HEK293 (cell line): ENCODE measurements around the gene EPHB3.
A peak's percentile ranks its signal among the peaks of the same experiment; 100 is the strongest.

Source experiments
- CTCF ChIA-PET: fragments of 350-600 bp; formaldehyde crosslinking; extraction: SDS; loops from one replicate; lab custom pipeline; 2021; ENCODE audit warnings: antibody characterized with exemption; lab: Yijun Ruan, JAX
- POLR2A ChIA-PET: fragments of 300-600 bp; formaldehyde crosslinking; extraction: SDS; loops from one replicate; lab custom pipeline; 2020; ENCODE audit warnings: antibody characterized with exemption, inconsistent platforms; lab: Yijun Ruan, JAX
- H3K27ac ChIP-seq: fragments of 200-500 bp; sonication (Bioruptor generic); 2 replicates; pipeline ENCODE4 v1.5.1; 2014; ENCODE audit warnings: low read depth, low read length, control low read depth, inconsistent platforms; ENCODE audit errors: extremely low read depth
- H3K36me3 ChIP-seq, 2 experiments: fragments of 200-500 bp in 1 of 2; sonication (Bioruptor generic) in 1 of 2; 1 replicate in 1 of 2; 2 replicates in 1 of 2; pipeline ENCODE4 v1.5.1; 2014 to 2017; ENCODE audit warnings: inconsistent platforms in 2 of 2, low read length in 2 of 2; ENCODE audit not compliant: control insufficient read depth in 2 of 2, insufficient read depth in 1 of 2
- H3K4me1 ChIP-seq: fragments of 200-500 bp; sonication (Bioruptor generic); 2 replicates; pipeline ENCODE4 v1.5.1; 2014; ENCODE audit warnings: mild to moderate bottlenecking, low read length, inconsistent platforms; ENCODE audit not compliant: control insufficient read depth, insufficient read depth
- H3K4me3 ChIP-seq: 2 replicates; pipeline ENCODE4 v1.5.1; 2011; ENCODE audit warnings: low read depth, mild to moderate bottlenecking, control low read depth, low read length, moderate library complexity
- H3K9me3 ChIP-seq: fragments of 200-500 bp; sonication (Bioruptor generic); 2 replicates; pipeline ENCODE4 v1.5.1; 2014; ENCODE audit warnings: low read depth, low read length, inconsistent platforms; ENCODE audit not compliant: control insufficient read depth, insufficient read depth
- GLIS1 ChIP-seq: fragments of 450-650 bp; formaldehyde crosslinking; IDR thresholded peaks from 2 replicates; pipeline ENCODE4 v1.5.1; 2016; ENCODE audit warnings: missing biosample characterization, missing genetic modification characterization
- HOXA7 ChIP-seq: sonication (generic); formaldehyde crosslinking; IDR thresholded peaks from 2 replicates; pipeline ENCODE4 v1.8.1; 2022; ENCODE audit warnings: missing genetic modification reagents, borderline replicate concordance
- KLF8 ChIP-seq: fragments of 450-650 bp; formaldehyde crosslinking; IDR thresholded peaks from 2 replicates; pipeline ENCODE4 v1.5.1; 2016; ENCODE audit warnings: missing biosample characterization, missing genetic modification characterization
- OVOL3 ChIP-seq: fragments of 450-650 bp; formaldehyde crosslinking; IDR thresholded peaks from 2 replicates; pipeline ENCODE4 v1.5.1; 2016; ENCODE audit warnings: missing biosample characterization, missing genetic modification characterization
- SCRT1 ChIP-seq: fragments of 450-650 bp; formaldehyde crosslinking; IDR thresholded peaks from 2 replicates; pipeline ENCODE4 v1.5.1; 2016; ENCODE audit warnings: missing biosample characterization, missing genetic modification characterization, borderline replicate concordance
- SETDB1 ChIP-seq: IDR thresholded peaks from one replicate; pipeline ENCODE4 v1.6.1; 2017; ENCODE audit warnings: mild to moderate bottlenecking, low read length, moderate library complexity, mixed read lengths; ENCODE audit not compliant: insufficient read length
- ZBTB17 ChIP-seq: fragments of 450-650 bp; formaldehyde crosslinking; IDR thresholded peaks from 2 replicates; pipeline ENCODE4 v1.5.1; 2016; ENCODE audit warnings: missing biosample characterization, missing genetic modification characterization
- ZBTB7A ChIP-seq: fragments of 450-650 bp; formaldehyde crosslinking; IDR thresholded peaks from 2 replicates; pipeline ENCODE4 v1.5.1; 2016; ENCODE audit warnings: low read depth, missing biosample characterization, missing genetic modification characterization
- ZIC2 ChIP-seq: fragments of 450-650 bp; formaldehyde crosslinking; IDR thresholded peaks from 2 replicates; pipeline ENCODE4 v1.5.1; 2016; ENCODE audit warnings: missing biosample characterization, missing genetic modification characterization
- ZNF155 ChIP-seq: fragments of 450-650 bp; formaldehyde crosslinking; IDR thresholded peaks from 2 replicates; pipeline ENCODE4 v1.5.1; 2016; ENCODE audit warnings: missing biosample characterization, missing genetic modification characterization
- ZNF2 ChIP-seq: fragments of 450-650 bp; formaldehyde crosslinking; IDR thresholded peaks from 2 replicates; pipeline ENCODE4 v1.5.1; 2016; ENCODE audit warnings: missing biosample characterization, missing genetic modification characterization
- ZNF350 ChIP-seq: fragments of 450-650 bp; formaldehyde crosslinking; IDR thresholded peaks from 2 replicates; pipeline ENCODE4 v1.5.0; 2017; ENCODE audit warnings: missing biosample characterization, mild to moderate bottlenecking, missing genetic modification characterization
- ZNF366 ChIP-seq: fragments of 450-650 bp; formaldehyde crosslinking; conservative IDR thresholded peaks from 2 replicates; pipeline ENCODE4 v1.5.1; 2016; ENCODE audit warnings: missing biosample characterization, missing genetic modification characterization
- ZNF48 ChIP-seq: fragments of 450-650 bp; formaldehyde crosslinking; IDR thresholded peaks from 2 replicates; pipeline ENCODE4 v1.5.1; 2016; ENCODE audit warnings: missing biosample characterization, missing genetic modification characterization
- ZNF585B ChIP-seq: fragments of 450-650 bp; formaldehyde crosslinking; IDR thresholded peaks from 2 replicates; pipeline ENCODE4 v1.5.1; 2016; ENCODE audit warnings: missing biosample characterization, missing genetic modification characterization
- ZNF660 ChIP-seq: fragments of 450-650 bp; IDR thresholded peaks from 2 replicates; pipeline ENCODE4 v1.5.1; 2018; ENCODE audit warnings: missing biosample characterization, mild to moderate bottlenecking, missing genetic modification characterization
- ZNF701 ChIP-seq: fragments of 450-650 bp; formaldehyde crosslinking; IDR thresholded peaks from 2 replicates; pipeline ENCODE4 v1.5.1; 2016; ENCODE audit warnings: missing biosample characterization, missing genetic modification characterization
- ZXDB ChIP-seq: fragments of 450-650 bp; formaldehyde crosslinking; IDR thresholded peaks from 2 replicates; pipeline ENCODE4 v1.5.1; 2016; ENCODE audit warnings: missing biosample characterization, missing genetic modification characterization
- TF ChIP-seq, protein P1 (sequence below): fragments of 450-650 bp; formaldehyde crosslinking; IDR thresholded peaks from 2 replicates; pipeline ENCODE4 v1.5.1; 2017; ENCODE audit warnings: missing biosample characterization, missing genetic modification characterization

EPHB3 gene

DNA sequence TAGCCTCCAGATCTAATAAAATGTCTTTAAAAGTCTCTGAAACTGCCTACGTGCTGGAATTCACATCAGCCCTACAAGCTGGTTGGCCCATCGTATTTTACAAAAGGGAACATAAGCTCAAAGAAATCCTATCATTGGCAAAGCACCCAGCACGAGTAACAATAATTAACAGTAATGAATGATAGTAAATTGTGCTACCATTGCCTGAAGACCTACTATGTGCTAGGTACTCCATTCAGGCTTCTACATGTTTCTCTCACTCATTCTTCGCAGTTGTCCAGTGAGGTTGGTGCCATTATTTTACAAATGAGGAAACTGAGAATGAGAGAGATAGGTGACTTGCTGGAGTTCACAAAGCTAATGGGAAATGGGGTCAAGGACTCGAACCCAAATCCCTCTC, 7.1 kb upstream of the EPHB3 start:
- ChIA-PET CTCF (interaction anchor here (1.2 kb wide), 1 partner anchor 299 kb away, joined by 4 read pairs; no protein-coding TSS in a partner anchor), POLR2A (no interaction called here)
- TF ChIP-seq ZBTB7A (tag by site-specific recombination) (no peak), ZNF701 (tag by site-specific recombination) (no peak), ZIC2 (tag by site-specific recombination) (no peak), OVOL3 (tag by site-specific recombination) (no peak), ZNF155 (tag by site-specific recombination) (no peak), SCRT1 (tag by site-specific recombination) (no peak)
- no peak overlapping the region for H3K27ac ChIP-seq
- H3K36me3 ChIP-seq, result no peaks in the 10 kb centered on the region
- no peaks in the 10 kb centered on the region for H3K4me1 ChIP-seq
- H3K9me3 ChIP-seq, result no peaks in the 10 kb centered on the region
- no peak overlapping the region for H3K4me3 ChIP-seq

GRCh38 chr3:184556582-184557347, 4.8 kb upstream of the EPHB3 start:
- ChIA-PET CTCF (interaction anchor here (0.7 to 1.7 kb wide), 4 partner anchors 15 to 247 kb away, joined by 3 to 6 read pairs (median 4); no protein-coding TSS in a partner anchor), POLR2A (no interaction called here)
- no peak for TF ChIP-seq KLF8 (tag by site-specific recombination)
- TF ChIP-seq GLIS1 (tag by site-specific recombination), result peak; percentile 18; the same call in 1 of the 2 replicates
- H3K36me3 ChIP-seq, result no peaks in the 10 kb centered on the region
- H3K4me3 ChIP-seq, result no peak overlapping the region
- no peaks in the 10 kb centered on the region for H3K4me1 ChIP-seq
- no peaks in the 10 kb centered on the region for H3K9me3 ChIP-seq
- no peak overlapping the region for H3K27ac ChIP-seq

GRCh38 chr3:184557348-184557950, 4.1 kb upstream of the EPHB3 start:
- no peaks in the 10 kb centered on the region for H3K9me3 ChIP-seq
- CTCF ChIA-PET, result interaction anchor here (0.6 to 1.7 kb wide), 6 partner anchors 12 to 251 kb away, joined by 3 to 6 read pairs (median 4); no protein-coding TSS in a partner anchor
- no peaks in the 10 kb centered on the region; the same call in 1 of the 2 replicates for H3K4me1 ChIP-seq
- POLR2A ChIA-PET, result no interaction called here
- no peak overlapping the region for H3K4me3 ChIP-seq
- TF ChIP-seq ZNF366 (tag by site-specific recombination), result no peak
- TF ChIP-seq ZNF350, result no peak
- no peak for TF ChIP-seq ZNF48 (tag by site-specific recombination)
- peak; percentile 63 for TF ChIP-seq ZBTB17 (tag by site-specific recombination)
- no peaks in the 10 kb centered on the region for H3K36me3 ChIP-seq
- H3K27ac ChIP-seq, result no peak overlapping the region

- POLR2A ChIA-PET, result no interaction called here
- no peaks in the 10 kb centered on the region for H3K36me3 ChIP-seq
- no peak overlapping the region for H3K27ac ChIP-seq
- H3K9me3 ChIP-seq, result no peaks in the 10 kb centered on the region
- no peak overlapping the region for H3K4me3 ChIP-seq
- CTCF ChIA-PET, result interaction anchor here (0.6 to 1.7 kb wide), 2 partner anchors 168 to 245 kb away, joined by 3 to 4 read pairs; no protein-coding TSS in a partner anchor
- TF ChIP-seq ZNF585B (tag by site-specific recombination) (no peak), ZNF2 (tag by site-specific recombination) (no peak), ZNF660 (tag by site-specific recombination) (no peak), ZXDB (tag by site-specific recombination) (no peak), SETDB1 (no peak), HOXA7 (no peak)
- TF ChIP-seq, protein P1, sequence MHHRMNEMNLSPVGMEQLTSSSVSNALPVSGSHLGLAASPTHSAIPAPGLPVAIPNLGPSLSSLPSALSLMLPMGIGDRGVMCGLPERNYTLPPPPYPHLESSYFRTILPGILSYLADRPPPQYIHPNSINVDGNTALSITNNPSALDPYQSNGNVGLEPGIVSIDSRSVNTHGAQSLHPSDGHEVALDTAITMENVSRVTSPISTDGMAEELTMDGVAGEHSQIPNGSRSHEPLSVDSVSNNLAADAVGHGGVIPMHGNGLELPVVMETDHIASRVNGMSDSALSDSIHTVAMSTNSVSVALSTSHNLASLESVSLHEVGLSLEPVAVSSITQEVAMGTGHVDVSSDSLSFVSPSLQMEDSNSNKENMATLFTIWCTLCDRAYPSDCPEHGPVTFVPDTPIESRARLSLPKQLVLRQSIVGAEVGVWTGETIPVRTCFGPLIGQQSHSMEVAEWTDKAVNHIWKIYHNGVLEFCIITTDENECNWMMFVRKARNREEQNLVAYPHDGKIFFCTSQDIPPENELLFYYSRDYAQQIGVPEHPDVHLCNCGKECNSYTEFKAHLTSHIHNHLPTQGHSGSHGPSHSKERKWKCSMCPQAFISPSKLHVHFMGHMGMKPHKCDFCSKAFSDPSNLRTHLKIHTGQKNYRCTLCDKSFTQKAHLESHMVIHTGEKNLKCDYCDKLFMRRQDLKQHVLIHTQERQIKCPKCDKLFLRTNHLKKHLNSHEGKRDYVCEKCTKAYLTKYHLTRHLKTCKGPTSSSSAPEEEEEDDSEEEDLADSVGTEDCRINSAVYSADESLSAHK (tag by site-specific recombination), result no peak
- TF ChIP-seq, all 188 proteins: peak for 0
- no peaks in the 10 kb centered on the region; the same call in 1 of the 2 replicates for H3K4me1 ChIP-seq
These were observed 2.9 kb upstream of the EPHB3 start for GRCh38 chr3:184558726-184559125.
